Stimulated activated CD8-positive, alpha-beta memory T cell treated with anti-CD3 and anti-CD28 coated beads, Interleukin-2, amount 100 ng/mL, for 1 hour (primary cell): ENCODE measurements around the gene OR4C11.

ENCODE experiments used
- DNase-seq, 2 donors: peaks; one replicate each; pipeline ENCODE4 v3.0.0-alpha.2; 2020; ENCODE audit warnings: low read depth in 2 of 2

OR4C11 gene

GRCh38 chr11:55607545-55607944 lies at the start of gene OR4C11:
Gene OR4C11, minus strand, starts transcription at chr11:55607645. Its CDS starts 3,272 bp downstream, at chr11:55604373.
- no peak for DNase-seq

- DNase-seq = no peak
These were observed 47.7 kb upstream of the OR4C11 start for GRCh38 chr11:55655096-55655495.

GRCh38 chr11:55652560-55652959 lies 45.1 kb upstream of the OR4C11 start:
- no peak for DNase-seq

- no peak for DNase-seq
These were observed 40.6 kb upstream of the OR4C11 start, which contains the start of gene OR4S2 for GRCh38 chr11:55648027-55648426. Gene OR4S2, plus strand, starts transcription at chr11:55648327. Its CDS starts 2,577 bp downstream, at chr11:55650904.

- DNase-seq = no peak
These were observed 27.4 kb upstream of the OR4C11 start, which contains the start of gene OR4P4 for GRCh38 chr11:55634813-55635212. Gene OR4P4, plus strand, starts transcription at chr11:55635113.

GRCh38 chr11:55624531-55624930 lies 17.1 kb upstream of the OR4C11 start:
- no peak for DNase-seq

GRCh38 chr11:55572548-55572947 lies 34.9 kb downstream of the OR4C11 start:
- DNase-seq = no peak

GRCh38 chr11:55571828-55572227 lies 35.6 kb downstream of the OR4C11 start, which contains the start of gene OR4C16:
Gene OR4C16, plus strand, starts transcription at chr11:55572128. Its CDS starts 0 bp downstream, at chr11:55572128.
- DNase-seq = no peak

- no peak for DNase-seq
These were observed 53.3 kb downstream of the OR4C11 start, which contains the start of gene OR4C15 for GRCh38 chr11:55554169-55554568. Gene OR4C15, plus strand, starts transcription at chr11:55554469. Its CDS starts 0 bp downstream, at chr11:55554469.
